Loucy (cell line): ENCODE results near the gene DNAJC30.

Source experiments
- H2AFZ ChIP-seq: fragments of 200-600 bp; sonication (generic); 2 replicates; pipeline ENCODE4 v1.6.0; 2016; ENCODE audit warnings: antibody characterized with exemption, mild to moderate bottlenecking, low read length, moderate library complexity
- H3F3A ChIP-seq: fragments of 200-600 bp; 2 replicates; pipeline ENCODE4 v1.6.0; 2016; ENCODE audit warnings: antibody characterized with exemption, low read depth, mild to moderate bottlenecking
- H3K27me3 ChIP-seq: fragments of 200-600 bp; sonication (generic); 2 replicates; pipeline ENCODE4 v1.6.1; 2014; ENCODE audit warnings: low read length, mild to moderate bottlenecking; ENCODE audit not compliant: insufficient read depth, poor library complexity, severe bottlenecking
- H3K36me3 ChIP-seq: fragments of 200-600 bp; sonication (generic); 2 replicates; pipeline ENCODE4 v1.6.1; 2016; ENCODE audit warnings: low read length; ENCODE audit not compliant: insufficient read depth
- H3K4me1 ChIP-seq: fragments of 200-600 bp; sonication (generic); 2 replicates; pipeline ENCODE4 v1.5.1; 2014; ENCODE audit warnings: low read length, mild to moderate bottlenecking; ENCODE audit not compliant: insufficient read depth, poor library complexity, severe bottlenecking
- H3K4me2 ChIP-seq: fragments of 200-600 bp; sonication (generic); 2 replicates; pipeline ENCODE4 v1.6.0; 2014; ENCODE audit warnings: antibody characterized with exemption, low read length, low read depth, mild to moderate bottlenecking; ENCODE audit not compliant: poor library complexity, severe bottlenecking
- H3K4me3 ChIP-seq: fragments of 200-600 bp; sonication (generic); 2 replicates; pipeline ENCODE4 v1.5.1; 2014; ENCODE audit warnings: low read length, mild to moderate bottlenecking, mixed read lengths; ENCODE audit not compliant: poor library complexity, severe bottlenecking
- H3K79me2 ChIP-seq: fragments of 200-600 bp; sonication (generic); 2 replicates; pipeline ENCODE4 v1.6.1; 2014; ENCODE audit warnings: low read length; ENCODE audit not compliant: insufficient read depth
- H3K9ac ChIP-seq: fragments of 200-600 bp; sonication (generic); 2 replicates; pipeline ENCODE4 v1.6.0; 2014; ENCODE audit warnings: mild to moderate bottlenecking, low read depth, low read length, moderate library complexity; ENCODE audit not compliant: poor library complexity, severe bottlenecking
- H3K9me2 ChIP-seq: fragments of 200-600 bp; sonication (generic); replicated peaks from 2 replicates; pipeline ENCODE4 v1.6.1; 2016; ENCODE audit warnings: low read depth, low read length, mixed read lengths
- H3K9me3 ChIP-seq: fragments of 200-600 bp; sonication (generic); 2 replicates; pipeline ENCODE4 v1.6.1; 2014; ENCODE audit warnings: mild to moderate bottlenecking, antibody characterized with exemption, low read length, low read depth; ENCODE audit not compliant: insufficient read depth
- H4K20me1 ChIP-seq: fragments of 200-600 bp; sonication (generic); 2 replicates; pipeline ENCODE4 v1.6.0; 2014; ENCODE audit warnings: antibody characterized with exemption, low read length, mild to moderate bottlenecking; ENCODE audit not compliant: insufficient read depth, poor library complexity, severe bottlenecking
- CTCF ChIP-seq: fragments of 200-600 bp; sonication (generic); conservative IDR thresholded peaks from 2 replicates; pipeline ENCODE4 v1.5.1; 2014; ENCODE audit warnings: mild to moderate bottlenecking, antibody characterized with exemption, low read length
- EZH2phosphoT487 ChIP-seq: fragments of 200-600 bp; IDR thresholded peaks from 2 replicates; pipeline ENCODE4 v1.6.1; 2018; ENCODE audit warnings: antibody characterized with exemption, mild to moderate bottlenecking, moderate library complexity, borderline replicate concordance

DNAJC30 gene

GRCh38 chr7:73642834-73643233, 40.4 kb downstream of the DNAJC30 start:
- H3K4me3 ChIP-seq = no peak overlapping the region
- no peaks in the 10 kb centered on the region for H3F3A ChIP-seq
- no peak overlapping the region for H3K4me2 ChIP-seq
- H3K4me1 ChIP-seq = no peaks in the 10 kb centered on the region
- H3K9me2 ChIP-seq = no peaks in the 10 kb centered on the region
- no peak overlapping the region for H3K9ac ChIP-seq
- no peaks in the 10 kb centered on the region for H3K36me3 ChIP-seq
- no peaks in the 10 kb centered on the region for H3K79me2 ChIP-seq
- peaks cover 8% of the 10 kb centered on the region; the same call in 1 of the 2 replicates for H3K9me3 ChIP-seq
- no peaks in the 10 kb centered on the region for H4K20me1 ChIP-seq
- no peaks in the 10 kb centered on the region for H3K27me3 ChIP-seq
- TF ChIP-seq EZH2phosphoT487 (no peak), CTCF (no peak)
- H2AFZ ChIP-seq = no peak overlapping the region

- Histone ChIP-seq H3K4me2 (no peak overlapping the region), H3K27me3 (no peaks in the 10 kb centered on the region), H3K9me3 (peaks cover 8% of the 10 kb centered on the region; the same call in 1 of the 2 replicates), H3K36me3 (no peaks in the 10 kb centered on the region), H3K9me2 (no peaks in the 10 kb centered on the region), H3K9ac (no peak overlapping the region), H3K79me2 (no peaks in the 10 kb centered on the region), H3K4me3 (no peak overlapping the region), H2AFZ (no peak overlapping the region), H3F3A (no peaks in the 10 kb centered on the region), H4K20me1 (no peaks in the 10 kb centered on the region), H3K4me1 (no peaks in the 10 kb centered on the region)
- TF ChIP-seq EZH2phosphoT487 (no peak), CTCF (no peak)
Measured at GRCh38 chr7:73638911-73639310, 44.3 kb downstream of the DNAJC30 start.

GRCh38 chr7:73635428-73636200, 47.6 kb downstream of the DNAJC30 start:
- no peaks in the 10 kb centered on the region for H3K36me3 ChIP-seq
- H2AFZ ChIP-seq = no peak overlapping the region
- no peaks in the 10 kb centered on the region for H3K9me3 ChIP-seq
- no peaks in the 10 kb centered on the region for H3K4me1 ChIP-seq
- TF ChIP-seq CTCF = no peak
- TF ChIP-seq EZH2phosphoT487 = no peak
- H3F3A ChIP-seq = no peaks in the 10 kb centered on the region
- no peaks in the 10 kb centered on the region for H3K9me2 ChIP-seq
- no peaks in the 10 kb centered on the region for H3K79me2 ChIP-seq
- H3K4me2 ChIP-seq = no peak overlapping the region
- no peak overlapping the region for H3K4me3 ChIP-seq
- H3K27me3 ChIP-seq = no peaks in the 10 kb centered on the region
- H3K9ac ChIP-seq = no peak overlapping the region
- no peaks in the 10 kb centered on the region for H4K20me1 ChIP-seq
